Activated naive CD8-positive, alpha-beta T cell treated with anti-CD3 and anti-CD28 coated beads, Interleukin-2, amount 50 U/mL, for 24 hours (primary cell): ENCODE data around the gene C1orf35.

Experiments used
- ATAC-seq: fragments of 150-1000 bp; cut with Tn5 transposase; one replicate; pipeline ENCODE4 v1.10.0; 2021
- DNase-seq: peaks from one replicate; pipeline ENCODE4 v3.0.0; 2021
- H3K27ac Mint-ChIP-seq: one replicate; pipeline ENCODE4 v1.8.0; 2021; ENCODE audit warnings: mild to moderate bottlenecking, mixed read lengths
- H3K27me3 Mint-ChIP-seq: one replicate; pipeline ENCODE4 v1.8.0; 2021; ENCODE audit warnings: mixed read lengths
- H3K36me3 Mint-ChIP-seq: one replicate; pipeline ENCODE4 v1.8.0; 2021; ENCODE audit warnings: low read depth, mixed read lengths
- H3K4me1 Mint-ChIP-seq: one replicate; pipeline ENCODE4 v1.8.0; 2021; ENCODE audit warnings: mixed read lengths
- H3K4me3 Mint-ChIP-seq: one replicate; pipeline ENCODE4 v1.8.0; 2021; ENCODE audit warnings: mild to moderate bottlenecking, moderate library complexity, mixed read lengths
- H3K9me3 Mint-ChIP-seq: one replicate; pipeline ENCODE4 v1.8.0; 2021; ENCODE audit warnings: mixed read lengths

Gene C1orf35

GRCh38 chr1:228084797-228085196 lies 18.3 kb downstream of the C1orf35 start:
- Mint-ChIP-seq H3K27ac (peak overlapping the region; percentile 94), H3K4me1 (peaks cover 68% of the 10 kb centered on the region), H3K9me3 (no peaks in the 10 kb centered on the region), H3K36me3 (peaks cover 44% of the 10 kb centered on the region), H3K27me3 (no peaks in the 10 kb centered on the region), H3K4me3 (peak overlapping the region; percentile 96)
- DNase-seq (no peak), ATAC-seq (no peak)

- Mint-ChIP-seq H3K4me3 (peak overlapping the region; percentile 96), H3K36me3 (peaks cover 42% of the 10 kb centered on the region)
- ATAC-seq = no peak
Observed at GRCh38 chr1:228084325-228084724, 18.8 kb downstream of the C1orf35 start.

DNA sequence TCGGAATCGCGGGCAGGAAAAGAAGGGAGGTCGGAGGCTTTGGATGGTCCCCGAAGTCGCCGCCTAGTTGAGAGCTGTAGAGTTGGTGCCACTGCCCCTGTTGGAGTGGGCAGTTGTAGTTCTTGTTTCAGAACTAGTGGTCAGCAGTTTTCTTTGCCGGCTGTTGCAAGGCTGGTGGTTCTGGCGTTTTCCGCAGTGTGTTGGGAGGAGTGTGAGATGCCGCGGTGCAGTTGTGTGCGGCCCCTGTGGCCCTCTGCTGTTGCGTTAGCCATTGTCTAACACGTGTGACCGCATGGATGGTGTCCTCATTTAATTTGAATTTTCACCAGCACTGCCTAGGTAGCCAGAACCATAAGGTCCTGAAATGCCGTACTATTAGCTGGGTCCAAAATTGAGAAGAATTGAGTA lies 19.2 kb downstream of the C1orf35 start:
- no peak for ATAC-seq
- peaks cover 40% of the 10 kb centered on the region for H3K36me3 Mint-ChIP-seq
- H3K4me1 Mint-ChIP-seq = peaks cover 61% of the 10 kb centered on the region
- peak overlapping the region; percentile 96 for H3K4me3 Mint-ChIP-seq
- no peak for DNase-seq
- peak overlapping the region; percentile 94 for H3K27ac Mint-ChIP-seq
- H3K27me3 Mint-ChIP-seq = no peaks in the 10 kb centered on the region
- H3K9me3 Mint-ChIP-seq = no peaks in the 10 kb centered on the region

More at GRCh38 chr1:228084325-228084724, 18.8 kb downstream of the C1orf35 start:
- peak overlapping the region; percentile 94 for H3K27ac Mint-ChIP-seq
- DNase-seq = no peak
- no peaks in the 10 kb centered on the region for H3K9me3 Mint-ChIP-seq
- no peaks in the 10 kb centered on the region for H3K27me3 Mint-ChIP-seq
- H3K4me1 Mint-ChIP-seq = peaks cover 64% of the 10 kb centered on the region

DNA sequence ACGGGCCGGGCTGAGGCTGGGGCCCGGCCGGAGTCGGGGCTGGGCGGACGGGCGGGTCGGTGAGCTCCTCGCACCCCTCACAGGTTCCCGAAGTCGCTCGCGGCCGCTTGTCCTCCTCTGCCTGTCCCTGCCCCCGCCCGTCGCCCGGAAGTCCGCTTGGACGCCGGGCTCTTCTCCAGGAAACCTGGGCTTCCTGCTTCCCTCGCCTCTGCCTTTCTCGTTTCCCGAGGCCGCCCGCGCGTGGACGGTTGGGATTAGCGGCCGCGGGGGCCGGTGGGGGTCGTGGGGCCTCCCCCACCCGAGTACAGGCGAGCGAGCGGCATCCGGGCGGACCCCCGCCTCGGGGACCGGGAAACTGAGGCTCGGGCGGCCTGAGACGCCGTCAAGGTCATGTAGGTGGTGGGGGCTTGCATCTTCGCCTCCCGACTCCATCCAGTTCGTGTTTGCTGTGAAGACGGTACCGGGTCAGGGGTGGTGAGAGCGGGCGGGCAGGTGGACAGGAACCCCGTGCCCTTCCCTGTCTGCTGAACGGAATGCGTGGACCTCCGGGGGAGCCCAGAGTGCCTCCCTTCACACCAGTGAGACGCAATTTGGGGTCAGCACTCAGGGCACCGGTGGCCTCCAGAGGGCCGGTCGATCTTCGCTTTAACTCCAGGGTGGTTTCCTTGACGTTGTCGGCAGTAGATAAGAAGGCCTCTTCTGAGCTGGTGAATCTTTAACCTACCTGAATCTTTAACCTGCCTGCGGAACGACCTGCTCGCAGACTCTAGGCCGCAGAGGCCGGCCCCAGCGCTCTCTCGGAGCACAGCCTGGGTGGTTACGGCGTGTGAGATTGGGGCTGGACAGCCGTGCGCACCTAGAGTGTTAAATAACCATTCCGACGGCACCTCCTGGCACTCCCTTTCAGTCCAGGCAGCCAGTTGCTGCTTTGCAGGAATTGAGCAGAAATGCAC lies 19.9 kb downstream of the C1orf35 start:
- Mint-ChIP-seq H3K4me1 (peaks cover 57% of the 10 kb centered on the region), H3K9me3 (no peaks in the 10 kb centered on the region), H3K36me3 (peaks cover 37% of the 10 kb centered on the region), H3K27ac (peak overlapping the region; percentile 94), H3K27me3 (no peaks in the 10 kb centered on the region), H3K4me3 (peak overlapping the region; percentile 96)
- DNase-seq (peak; percentile 45), ATAC-seq (no peak)

- Mint-ChIP-seq H3K4me3 (peak within 1 kb of the TSS; percentile 96), H3K4me1 (peaks cover 48% of the 10 kb centered on the region), H3K27ac (peak within 1 kb of the TSS; percentile 94), H3K9me3 (no peaks in the 10 kb centered on the region), H3K36me3 (peaks cover 30% of the 10 kb centered on the region), H3K27me3 (no peaks in the 10 kb centered on the region)
- DNase-seq (peak; percentile 93), ATAC-seq (peak; percentile 80)
Observed at GRCh38 chr1:228082214-228082917, 20.8 kb downstream of the C1orf35 start, which contains the start of gene ARF1. TSS of gene ARF1 (plus strand) at chr1:228082708. CDS start at chr1:228097115, 14,407 bp downstream.

- Mint-ChIP-seq H3K4me3 (peak overlapping the region; percentile 96), H3K27ac (peak overlapping the region; percentile 94), H3K4me1 (peaks cover 42% of the 10 kb centered on the region), H3K9me3 (no peaks in the 10 kb centered on the region), H3K27me3 (no peaks in the 10 kb centered on the region), H3K36me3 (peaks cover 30% of the 10 kb centered on the region)
- DNase-seq = no peak
- ATAC-seq = peak; percentile 4
Observed at GRCh38 chr1:228081578-228082213, 21.4 kb downstream of the C1orf35 start.

DNA sequence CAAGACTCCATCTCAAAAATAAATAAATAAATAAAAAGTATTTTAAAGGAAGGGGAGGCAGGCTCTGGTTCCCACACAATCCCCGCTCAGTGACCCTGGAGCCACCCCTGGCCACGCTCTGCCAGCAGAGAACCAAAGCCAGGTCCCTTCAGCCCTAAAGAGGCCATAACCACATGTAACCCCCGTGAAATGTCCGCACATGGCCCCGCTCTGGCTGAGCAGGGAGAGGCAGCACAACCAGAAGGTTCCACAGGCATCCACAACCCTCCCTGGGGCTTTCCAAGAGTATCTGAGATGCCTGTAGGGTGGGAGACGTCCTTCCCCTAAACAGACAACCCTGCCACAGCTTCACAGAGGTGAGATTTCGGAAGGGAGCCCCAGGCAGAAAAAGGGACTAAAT lies 22.0 kb downstream of the C1orf35 start:
- Mint-ChIP-seq H3K9me3 (no peaks in the 10 kb centered on the region), H3K4me1 (peaks cover 36% of the 10 kb centered on the region), H3K27ac (peak overlapping the region; percentile 78), H3K4me3 (peak overlapping the region; percentile 96), H3K36me3 (peaks cover 28% of the 10 kb centered on the region), H3K27me3 (no peaks in the 10 kb centered on the region)
- DNase-seq (no peak), ATAC-seq (no peak)

- H3K27me3 Mint-ChIP-seq = no peaks in the 10 kb centered on the region
- H3K4me3 Mint-ChIP-seq = peak overlapping the region; percentile 6
- DNase-seq (no peak), ATAC-seq (no peak)
- H3K27ac Mint-ChIP-seq = no peak overlapping the region
- H3K4me1 Mint-ChIP-seq = peaks cover 22% of the 10 kb centered on the region
- H3K9me3 Mint-ChIP-seq = no peaks in the 10 kb centered on the region
- peaks cover 16% of the 10 kb centered on the region for H3K36me3 Mint-ChIP-seq
Observed at GRCh38 chr1:228079601-228080263, 23.4 kb downstream of the C1orf35 start.

DNA sequence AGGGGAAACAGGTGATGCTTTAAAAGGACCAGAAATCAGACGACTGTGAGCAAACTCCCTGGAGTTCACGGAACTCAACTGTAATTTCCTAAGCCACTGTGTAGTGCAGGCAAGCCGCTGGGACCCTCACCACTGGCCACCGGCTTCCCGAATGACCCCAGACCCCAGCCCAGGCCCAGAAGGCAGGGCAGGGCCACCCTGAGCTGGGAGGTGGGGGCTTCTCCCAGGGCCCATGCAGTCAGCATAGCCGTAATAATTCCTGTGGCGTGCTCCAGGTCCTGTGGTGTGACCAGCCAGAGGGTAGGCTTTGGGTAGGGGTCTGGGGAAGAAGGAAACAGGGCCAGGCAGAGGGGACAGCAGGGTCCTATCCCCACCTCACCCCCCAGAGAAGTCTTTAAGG lies 24.1 kb downstream of the C1orf35 start:
- DNase-seq = no peak
- Mint-ChIP-seq H3K4me1 (peaks cover 15% of the 10 kb centered on the region), H3K9me3 (no peaks in the 10 kb centered on the region), H3K36me3 (peaks cover 9% of the 10 kb centered on the region), H3K4me3 (no peak overlapping the region), H3K27ac (no peak overlapping the region), H3K27me3 (no peaks in the 10 kb centered on the region)
- ATAC-seq = no peak

DNA sequence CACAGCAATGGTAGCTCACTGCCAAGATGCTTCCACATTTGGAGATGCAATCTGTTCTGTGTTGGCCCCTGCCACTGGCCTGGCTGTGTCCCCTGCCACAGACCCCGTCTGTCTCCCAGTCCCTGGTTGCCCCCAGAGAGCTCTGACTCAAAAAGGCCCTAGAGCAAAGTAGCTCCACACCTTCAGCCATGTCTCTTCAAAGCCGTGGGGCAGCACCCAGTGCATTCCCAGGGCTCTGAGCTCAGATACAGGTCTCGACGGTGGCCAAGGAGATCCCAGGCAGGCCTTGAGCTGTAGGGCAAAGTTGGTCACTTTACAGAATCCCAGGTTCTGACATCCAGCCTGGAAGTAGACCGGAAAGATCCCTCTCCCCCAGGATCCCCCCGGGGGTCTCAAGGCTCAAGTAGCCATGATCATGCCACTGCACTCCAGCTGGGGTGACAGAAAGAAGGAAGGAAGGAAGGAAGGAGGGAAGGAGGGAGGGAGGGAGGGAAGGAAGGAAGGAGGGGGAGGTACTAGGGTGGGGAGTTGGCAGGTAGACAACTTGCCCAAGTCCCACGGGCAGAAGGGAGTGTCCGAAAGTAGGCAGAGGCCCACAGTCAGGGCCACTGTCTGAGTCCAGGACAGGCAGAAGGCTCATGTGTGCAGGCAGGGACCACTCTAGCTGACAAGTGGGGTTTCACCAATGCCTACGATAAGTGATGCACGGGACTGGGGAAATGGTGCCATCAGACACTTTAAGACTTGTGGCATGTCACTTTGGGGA lies 25.4 kb downstream of the C1orf35 start:
- ATAC-seq = no peak
- no peaks in the 10 kb centered on the region for H3K36me3 Mint-ChIP-seq
- H3K27me3 Mint-ChIP-seq = no peaks in the 10 kb centered on the region
- H3K9me3 Mint-ChIP-seq = no peaks in the 10 kb centered on the region
- peaks cover 11% of the 10 kb centered on the region for H3K4me1 Mint-ChIP-seq
- DNase-seq = no peak
- no peak overlapping the region for H3K27ac Mint-ChIP-seq
- no peak overlapping the region for H3K4me3 Mint-ChIP-seq

GRCh38 chr1:228076796-228077430 lies 26.2 kb downstream of the C1orf35 start:
- H3K27me3 Mint-ChIP-seq = no peaks in the 10 kb centered on the region
- no peak overlapping the region for H3K27ac Mint-ChIP-seq
- DNase-seq (no peak), ATAC-seq (no peak)
- no peaks in the 10 kb centered on the region for H3K9me3 Mint-ChIP-seq
- H3K4me3 Mint-ChIP-seq = no peak overlapping the region
- H3K36me3 Mint-ChIP-seq = no peaks in the 10 kb centered on the region
- H3K4me1 Mint-ChIP-seq = peaks cover 11% of the 10 kb centered on the region

DNA sequence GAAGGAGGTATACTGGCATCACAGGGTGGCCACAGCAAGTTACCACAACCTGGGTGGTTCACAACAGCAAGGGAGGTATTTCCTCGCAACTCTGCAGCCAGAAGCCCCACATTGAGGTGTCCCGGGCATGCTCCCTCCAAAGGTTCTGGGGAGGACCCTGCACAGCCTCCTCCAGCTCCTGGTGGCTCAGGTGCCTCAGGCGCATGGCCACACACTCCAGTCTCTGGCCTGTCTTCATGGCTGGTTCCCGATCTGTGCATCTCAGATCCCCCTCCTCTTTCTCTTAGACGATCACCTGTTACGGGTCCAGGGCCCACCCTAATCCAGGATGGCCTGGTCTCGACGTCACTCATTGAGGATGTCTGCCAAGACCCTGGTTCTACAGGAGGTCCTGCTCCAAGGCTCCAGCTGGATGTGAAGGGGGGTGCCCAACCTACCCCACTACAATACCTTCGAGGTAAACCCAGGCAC lies 27.3 kb downstream of the C1orf35 start:
- DNase-seq = no peak
- no peaks in the 10 kb centered on the region for H3K36me3 Mint-ChIP-seq
- no peaks in the 10 kb centered on the region for H3K9me3 Mint-ChIP-seq
- H3K27me3 Mint-ChIP-seq = no peaks in the 10 kb centered on the region
- H3K4me3 Mint-ChIP-seq = no peak overlapping the region
- peaks cover 6% of the 10 kb centered on the region for H3K4me1 Mint-ChIP-seq
- H3K27ac Mint-ChIP-seq = no peak overlapping the region
- ATAC-seq = no peak
